ENCODE measurements around the gene LRRC74A.
"Not testable (repeated sequence)": the region's sequence is repeated elsewhere in the genome, so short reads cannot be mapped to it uniquely, and the experiment has no call there.

Gene LRRC74A

DNA sequence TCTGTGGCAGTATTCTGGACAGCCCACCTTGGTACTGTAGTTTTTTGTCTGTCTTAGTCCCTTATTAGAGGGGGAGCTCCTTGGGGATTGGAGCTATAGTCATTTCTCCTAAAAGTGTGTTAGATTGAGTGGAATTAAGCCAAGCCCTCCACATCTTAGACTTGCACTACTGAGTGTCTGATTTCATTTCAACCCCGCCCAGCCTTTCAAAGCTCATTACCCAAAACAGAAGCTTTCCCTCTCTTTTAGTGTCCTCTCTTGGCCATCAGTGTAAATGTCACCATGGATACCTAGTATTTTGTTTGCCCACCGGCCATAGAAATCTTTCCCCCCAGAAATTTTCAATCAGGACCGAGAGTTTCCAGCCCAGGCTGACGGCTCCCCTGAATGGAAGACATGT, 74.5 kb downstream of the LRRC74A start:
- DNase-seq = no peak

DNA sequence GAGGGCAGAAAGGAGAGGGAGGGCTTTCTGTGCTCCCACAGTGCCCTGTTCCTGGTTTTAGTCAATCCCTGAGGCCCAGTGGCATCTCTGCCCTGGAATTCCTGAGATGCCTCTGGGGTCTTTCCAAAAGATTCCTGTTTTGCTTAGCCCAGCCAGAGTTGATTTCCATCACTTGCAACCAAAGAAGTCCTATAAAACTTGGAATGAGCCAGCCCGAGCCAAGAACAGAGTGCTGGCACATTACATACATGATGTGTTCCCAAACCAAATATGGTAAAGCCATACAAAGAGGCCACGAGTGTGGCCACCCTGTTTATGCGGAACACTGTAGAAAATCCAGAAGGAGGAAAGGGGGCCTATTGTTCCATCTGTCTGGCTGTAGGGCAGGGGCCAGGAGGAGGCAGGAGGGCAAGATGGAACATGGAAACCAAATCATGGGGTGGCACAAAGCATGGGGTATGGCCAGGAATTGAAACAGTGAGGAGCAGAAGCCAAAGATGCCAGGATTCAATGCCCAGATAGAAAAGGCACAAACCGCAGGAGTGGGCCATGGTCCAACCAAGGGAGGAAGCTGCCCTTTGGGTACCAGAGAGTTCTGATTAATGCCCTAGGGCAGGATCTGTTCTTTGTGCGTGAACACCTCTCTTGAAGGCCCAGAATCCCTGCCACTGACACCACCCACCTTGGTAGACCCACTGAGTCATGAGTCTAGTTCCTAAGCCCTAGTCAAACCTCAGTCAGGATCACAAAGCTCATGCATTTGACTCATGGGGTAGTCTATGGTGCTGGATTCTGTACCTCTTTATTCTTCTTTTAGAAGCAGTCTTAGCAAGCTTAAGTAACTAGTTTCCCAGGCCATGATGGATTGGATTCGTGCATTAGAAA, 75.2 kb downstream of the LRRC74A start:
- DNase-seq = no peak

DNA sequence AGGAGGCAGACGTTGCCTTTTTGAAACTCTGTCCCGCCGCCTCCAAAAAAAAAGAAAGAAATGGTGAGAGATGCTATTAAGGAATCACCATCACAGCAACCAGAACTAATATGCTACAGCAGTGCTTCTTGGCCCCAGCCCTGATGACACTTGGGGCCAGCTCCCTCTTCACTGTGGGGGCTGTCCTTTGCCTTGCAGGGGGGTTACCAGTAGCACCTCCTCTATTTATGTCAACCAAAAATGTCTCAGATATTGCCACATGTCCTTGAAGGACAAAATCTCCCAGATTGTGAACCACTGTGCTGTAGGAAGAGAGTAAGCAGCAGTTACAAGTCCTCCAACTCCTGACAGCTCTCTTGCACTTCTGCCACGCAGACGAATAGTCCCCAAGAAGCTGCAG, 76.4 kb downstream of the LRRC74A start:
- DNase-seq = no peak

DNA sequence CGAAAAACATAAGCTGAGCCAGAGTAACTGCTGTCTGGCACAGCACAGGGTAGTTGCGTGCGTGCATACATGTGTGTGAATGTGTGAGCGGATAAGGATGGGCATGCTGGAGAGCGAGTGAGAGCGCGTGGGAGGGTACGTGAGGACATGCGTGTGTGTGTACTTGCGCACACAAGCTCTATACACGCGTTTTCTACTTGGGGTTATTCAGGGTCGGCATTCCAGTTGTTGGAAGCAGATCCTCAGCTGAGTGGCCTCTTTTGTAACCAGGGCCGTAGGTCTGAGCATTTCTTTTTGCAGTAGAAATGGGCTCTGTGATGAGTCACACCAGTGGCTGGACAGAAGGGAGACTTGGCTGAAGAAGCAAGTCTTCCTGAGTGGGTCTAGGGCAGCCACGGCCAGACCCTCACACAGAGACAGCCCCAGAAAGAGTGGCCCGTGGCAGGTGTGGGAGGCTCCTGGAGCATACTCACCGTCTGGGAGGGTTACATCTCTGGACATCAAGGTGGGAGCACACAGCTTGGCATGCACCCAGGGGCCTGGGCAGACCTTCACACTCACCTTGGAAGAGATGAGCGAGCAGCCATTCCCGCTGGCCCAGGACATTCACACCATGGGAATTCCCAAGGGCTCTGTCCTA, 78.0 kb downstream of the LRRC74A start:
- DNase-seq = no peak

DNA sequence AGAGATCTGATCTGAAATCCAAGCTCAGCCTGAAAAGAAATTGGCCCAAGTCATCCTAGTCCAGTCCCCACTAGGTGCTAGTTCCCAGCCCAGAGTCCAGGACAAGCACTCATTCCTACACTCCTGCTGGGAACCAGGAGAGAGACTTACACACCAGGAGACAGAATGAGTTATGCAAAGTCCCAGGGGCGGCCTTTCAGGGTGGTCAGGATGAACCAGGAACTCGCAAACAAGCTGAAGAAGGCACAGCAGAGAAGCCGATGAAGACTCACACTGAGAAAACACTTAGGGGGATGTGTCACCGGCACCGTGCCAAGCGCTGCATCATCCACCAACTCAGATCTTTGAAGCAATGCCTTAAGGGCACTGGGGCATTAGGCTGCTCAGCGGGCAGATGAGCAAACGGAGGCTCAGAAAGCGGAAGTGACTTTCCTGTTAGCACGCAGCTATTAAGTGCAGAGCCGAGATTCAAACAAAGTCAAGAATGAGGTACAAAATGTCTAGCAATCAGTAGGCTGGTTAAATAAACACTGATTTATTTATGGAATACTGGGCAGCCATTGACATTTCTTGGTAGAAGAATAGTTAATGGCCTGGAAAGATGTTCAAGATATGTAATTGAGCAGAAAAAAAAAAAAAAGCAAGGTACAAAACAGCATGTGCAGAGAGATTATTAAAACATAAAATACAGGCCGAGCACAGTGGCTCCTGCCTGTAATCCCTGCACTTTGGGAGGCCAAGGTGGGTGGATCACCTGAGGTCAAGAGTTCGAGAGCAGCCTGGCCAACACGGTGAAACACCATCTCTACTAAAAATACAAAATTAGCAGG, 78.7 kb downstream of the LRRC74A start:
- DNase-seq = no peak

DNA sequence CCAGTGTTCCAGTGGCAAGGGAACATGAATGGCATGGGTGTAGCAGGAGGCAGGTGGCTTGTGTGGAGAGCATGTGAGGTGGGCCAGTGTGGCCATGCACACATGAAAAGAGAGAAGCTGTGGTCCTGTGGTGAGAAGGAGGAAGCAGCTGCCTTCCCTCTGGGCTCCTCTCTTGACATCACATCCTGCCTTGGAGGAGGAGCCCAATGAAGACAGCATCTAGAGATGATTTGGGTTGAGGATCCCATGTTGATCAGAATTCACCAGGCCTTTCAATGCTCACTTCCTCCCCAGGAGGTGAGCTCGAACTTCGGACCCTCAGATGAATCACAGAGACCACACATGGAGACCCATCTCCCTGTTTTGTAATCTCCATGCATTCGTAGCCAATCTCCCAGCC, 82.6 kb downstream of the LRRC74A start:
- no peak for DNase-seq

DNA sequence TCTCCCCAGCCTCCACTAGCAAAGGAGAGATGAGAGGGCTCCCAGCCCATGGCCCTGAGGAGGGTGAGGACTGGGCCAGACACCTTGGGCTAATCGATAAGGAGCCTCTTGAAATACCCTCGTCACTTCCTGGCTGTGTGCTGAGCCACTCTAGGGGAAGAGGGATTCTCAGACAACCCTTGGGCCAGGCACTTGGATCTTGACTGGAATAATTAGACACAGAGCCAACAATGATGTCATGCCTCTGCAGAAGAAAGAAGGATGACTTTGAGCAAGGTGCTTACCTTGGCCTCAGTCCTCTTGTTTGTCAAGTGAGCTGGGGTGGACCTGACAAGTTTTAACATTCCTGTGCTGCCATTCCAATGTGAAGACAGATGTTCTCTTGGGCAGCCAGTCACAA, 83.1 kb downstream of the LRRC74A start:
- DNase-seq = no peak

DNA sequence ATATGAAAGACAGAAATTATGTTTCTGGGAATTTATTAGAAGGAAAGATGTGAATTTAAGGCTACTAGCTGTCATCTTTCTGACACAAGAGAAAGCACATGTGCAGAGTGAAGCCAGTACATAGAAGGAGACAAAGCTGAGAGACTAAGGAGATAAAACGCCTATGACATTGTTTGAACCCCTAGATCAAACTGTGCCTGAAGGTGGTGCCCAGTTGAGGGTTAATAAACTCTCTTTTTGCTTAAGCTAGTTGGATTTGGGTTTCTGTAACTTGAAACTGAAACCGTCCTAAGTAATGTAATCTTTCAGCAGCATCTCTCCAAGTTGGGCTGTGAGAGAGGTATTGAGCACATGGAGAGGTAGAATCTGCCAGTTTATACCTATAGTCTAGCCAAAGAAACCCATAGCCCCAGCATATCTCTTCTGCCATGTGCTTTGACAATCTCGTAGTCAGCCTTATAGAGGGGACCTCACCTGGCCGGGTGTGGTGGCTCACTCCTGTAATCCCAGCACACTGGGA, 84.2 kb downstream of the LRRC74A start:
- no peak for DNase-seq

DNA sequence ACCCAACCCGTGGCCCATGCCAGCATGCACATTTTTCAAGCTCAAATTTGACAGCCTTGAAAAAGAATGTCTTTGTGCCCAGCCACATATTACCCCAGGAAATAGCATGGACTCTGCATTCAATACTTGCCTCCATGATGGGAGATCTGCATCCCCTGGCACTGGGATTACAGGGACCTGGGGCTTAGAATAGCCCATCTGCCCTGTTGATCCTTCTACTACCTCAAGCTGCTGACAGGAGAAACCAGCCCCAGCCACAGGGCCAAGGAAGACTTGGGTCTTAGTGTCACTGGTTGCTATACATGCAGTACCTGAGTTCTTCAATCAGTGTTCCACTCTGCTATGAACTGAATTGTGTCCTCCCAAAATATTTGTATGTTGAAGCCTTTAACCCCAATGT, 85.3 kb downstream of the LRRC74A start:
- no peak for DNase-seq

DNA sequence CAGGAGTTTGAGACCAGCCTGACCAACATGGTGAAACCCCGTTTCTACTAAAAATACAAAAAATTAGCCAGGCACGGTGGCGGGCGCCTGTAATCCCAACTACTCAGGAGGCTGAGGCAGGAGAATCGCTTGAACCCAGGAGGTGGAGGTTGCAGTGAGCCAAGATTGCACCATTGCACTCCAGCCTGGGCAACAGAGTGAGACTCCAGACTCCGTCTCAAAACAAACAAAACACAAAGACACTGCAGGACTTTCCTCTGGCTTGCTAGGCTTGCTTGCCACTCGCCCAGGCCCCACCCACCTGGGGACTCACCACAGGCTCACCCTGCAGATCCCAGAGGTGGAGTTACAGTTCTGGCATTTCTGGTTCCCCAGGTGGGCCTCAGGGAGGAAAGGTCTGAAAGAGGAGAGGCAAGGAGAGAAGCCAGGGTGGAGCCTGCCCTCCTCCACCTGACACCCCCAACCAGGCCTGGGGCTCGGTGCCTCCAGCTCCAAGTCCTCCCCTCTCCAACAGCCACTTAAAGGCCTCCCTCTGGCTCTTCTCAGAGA, 88.4 kb downstream of the LRRC74A start:
- DNase-seq = not testable (repeated sequence)

DNA sequence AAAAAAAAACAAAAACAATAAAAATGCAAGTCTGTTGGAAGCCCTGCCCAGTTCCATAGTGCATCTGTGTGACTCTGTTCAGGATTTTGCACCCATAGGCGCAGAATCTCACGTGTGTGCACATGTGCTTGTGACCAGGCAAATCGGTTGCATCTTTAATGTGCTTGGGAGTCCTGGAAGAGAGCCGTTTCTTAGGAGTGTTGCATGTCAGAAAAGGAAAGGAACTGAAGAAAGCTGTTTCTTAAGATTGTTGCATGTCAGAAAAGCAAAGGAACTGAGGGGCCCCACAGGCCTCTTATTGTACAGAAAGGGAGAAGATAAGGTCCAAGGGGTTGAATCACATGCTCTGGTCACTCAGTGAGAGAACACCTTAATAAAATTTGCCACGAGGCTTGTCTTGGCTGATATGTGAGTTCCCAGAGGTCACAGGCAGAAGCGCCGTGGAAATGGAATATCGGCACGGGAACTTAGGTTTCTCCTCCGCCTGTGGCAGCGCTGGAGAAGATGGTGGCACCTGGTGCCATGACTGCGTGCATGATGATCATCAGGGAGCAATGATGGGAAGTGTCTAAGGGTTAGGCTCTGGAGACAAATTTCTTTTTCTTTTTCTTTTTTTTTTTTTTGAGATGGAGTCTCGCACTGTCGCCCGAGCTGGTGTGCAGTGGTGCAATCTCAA, 90.0 kb downstream of the LRRC74A start:
- no peak for DNase-seq

DNA sequence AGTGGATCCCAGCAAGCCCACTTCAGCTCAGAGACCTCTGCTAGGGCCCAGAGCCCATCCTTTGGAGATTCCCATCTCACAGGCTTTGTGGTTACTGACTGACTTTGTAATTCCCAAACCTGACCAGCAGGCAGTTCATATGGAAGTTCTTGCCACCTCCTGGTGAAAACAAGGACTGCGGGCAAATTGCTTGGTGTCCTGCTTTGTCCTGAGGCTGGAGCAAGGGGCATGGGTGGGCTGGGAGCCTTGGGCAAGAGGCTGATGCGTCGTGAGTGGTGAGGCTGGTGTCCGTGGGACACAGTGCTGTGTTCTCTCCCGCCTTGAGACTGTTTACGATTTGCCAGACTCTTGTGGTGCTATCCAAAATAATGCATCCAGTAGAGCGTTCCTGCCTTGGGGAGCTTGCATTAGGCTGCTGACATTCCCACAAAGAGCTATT, 91.0 kb downstream of the LRRC74A start:
- DNase-seq = no peak

DNA sequence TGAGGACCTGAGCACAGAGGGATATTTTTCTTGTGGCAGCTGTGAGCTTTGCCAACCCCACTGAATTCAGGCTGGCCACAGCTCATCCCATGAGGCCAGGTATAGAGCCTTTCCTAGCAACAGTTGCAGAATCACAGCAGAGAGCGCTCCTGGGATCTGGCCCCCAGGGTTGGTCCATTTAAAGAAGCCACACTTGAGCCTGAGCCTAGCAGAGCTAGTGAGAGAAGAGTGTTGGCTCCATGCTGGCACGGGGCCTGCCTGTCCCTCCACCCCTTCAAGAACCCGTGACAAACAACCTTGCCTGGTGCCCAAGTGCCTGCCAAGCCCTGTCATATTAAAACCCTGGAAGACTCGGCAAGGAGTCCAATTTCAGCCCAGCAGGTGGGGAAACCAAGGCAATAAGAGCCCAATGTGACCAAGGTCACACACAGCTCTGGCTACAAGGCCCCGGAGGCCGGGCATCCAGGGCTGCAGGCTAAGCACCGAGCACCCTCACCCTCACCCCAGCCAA, 91.6 kb downstream of the LRRC74A start:
- no peak for DNase-seq

DNA sequence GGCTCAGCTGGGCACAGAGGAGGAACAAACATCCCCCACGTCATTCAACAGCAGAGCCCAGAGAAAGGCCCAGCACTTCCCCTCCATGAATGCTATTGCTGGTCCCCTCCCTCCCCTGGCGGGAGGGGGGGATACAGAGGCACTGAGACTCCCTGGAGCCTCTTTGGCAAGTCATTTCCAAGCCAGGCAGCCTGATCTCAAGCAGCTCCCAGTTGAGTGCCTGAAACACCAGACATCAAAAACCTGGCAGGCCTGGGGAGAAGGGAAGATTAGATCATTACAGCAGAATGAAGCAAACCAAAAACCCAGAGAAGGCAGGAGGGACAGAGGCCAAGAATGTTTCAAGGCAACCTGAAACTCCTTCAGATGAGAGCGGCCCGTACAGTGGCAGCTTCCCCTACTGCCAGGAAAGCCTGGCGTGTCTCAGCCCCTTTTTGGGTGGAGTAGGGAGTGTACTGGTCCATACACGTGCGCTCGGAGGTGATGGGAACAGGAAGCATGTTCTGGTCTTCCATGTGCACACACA, 92.1 kb downstream of the LRRC74A start:
- DNase-seq = no peak

DNA sequence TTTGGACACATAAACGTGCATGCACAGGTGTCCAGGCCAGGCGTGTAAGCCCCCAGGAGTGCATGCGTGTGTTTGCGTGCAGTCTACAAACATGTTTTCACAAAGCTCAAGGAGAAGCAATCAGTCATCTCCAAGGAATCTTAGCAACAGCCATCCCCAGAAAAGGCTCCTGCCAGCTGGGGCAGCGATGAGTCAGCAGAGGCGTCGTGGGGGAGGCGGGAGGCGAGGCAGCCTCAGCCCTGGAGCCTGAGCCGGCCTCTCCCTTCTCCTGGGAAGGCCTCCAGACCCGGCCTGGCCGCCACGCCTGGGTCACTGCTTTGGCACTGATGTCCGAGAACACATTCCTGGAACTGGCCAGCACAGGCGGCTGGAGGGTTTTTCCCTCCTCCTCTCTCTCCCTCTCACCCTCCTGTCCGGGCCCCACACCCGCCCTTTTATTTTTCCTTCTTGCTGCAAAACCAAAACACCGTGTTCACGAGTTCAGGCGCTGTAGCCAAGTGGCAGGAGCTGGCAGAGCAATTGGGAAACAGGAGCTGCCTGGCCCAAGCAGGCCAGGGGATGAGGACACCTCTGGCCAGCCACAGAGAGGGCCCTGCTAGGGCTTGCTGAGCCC, 92.7 kb downstream of the LRRC74A start:
- DNase-seq = no peak

Data from NCI-H774 (cell line).